C4-2B (cell line): ENCODE results near the gene DHRS12.

Source experiments
- H3K27ac ChIP-seq: fragments of 450-650 bp; 2 replicates; pipeline ENCODE4 v1.5.1; 2017
- ZFX ChIP-seq: fragments of 450-650 bp; IDR thresholded peaks from 2 replicates; pipeline ENCODE4 v1.6.1; 2017
- TF ChIP-seq, protein P1 (sequence below): fragments of 450-650 bp; conservative IDR thresholded peaks from 2 replicates; pipeline ENCODE4 v1.5.1; 2017; ENCODE audit warnings: mild to moderate bottlenecking

DHRS12 gene

GRCh38 chr13:51746802-51747201 is 57.2 kb downstream of the DHRS12 start:
- TF ChIP-seq, protein P1, sequence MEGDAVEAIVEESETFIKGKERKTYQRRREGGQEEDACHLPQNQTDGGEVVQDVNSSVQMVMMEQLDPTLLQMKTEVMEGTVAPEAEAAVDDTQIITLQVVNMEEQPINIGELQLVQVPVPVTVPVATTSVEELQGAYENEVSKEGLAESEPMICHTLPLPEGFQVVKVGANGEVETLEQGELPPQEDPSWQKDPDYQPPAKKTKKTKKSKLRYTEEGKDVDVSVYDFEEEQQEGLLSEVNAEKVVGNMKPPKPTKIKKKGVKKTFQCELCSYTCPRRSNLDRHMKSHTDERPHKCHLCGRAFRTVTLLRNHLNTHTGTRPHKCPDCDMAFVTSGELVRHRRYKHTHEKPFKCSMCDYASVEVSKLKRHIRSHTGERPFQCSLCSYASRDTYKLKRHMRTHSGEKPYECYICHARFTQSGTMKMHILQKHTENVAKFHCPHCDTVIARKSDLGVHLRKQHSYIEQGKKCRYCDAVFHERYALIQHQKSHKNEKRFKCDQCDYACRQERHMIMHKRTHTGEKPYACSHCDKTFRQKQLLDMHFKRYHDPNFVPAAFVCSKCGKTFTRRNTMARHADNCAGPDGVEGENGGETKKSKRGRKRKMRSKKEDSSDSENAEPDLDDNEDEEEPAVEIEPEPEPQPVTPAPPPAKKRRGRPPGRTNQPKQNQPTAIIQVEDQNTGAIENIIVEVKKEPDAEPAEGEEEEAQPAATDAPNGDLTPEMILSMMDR, result no peak
- no peak for TF ChIP-seq ZFX

GRCh38 chr13:51745243-51745642 is 58.7 kb downstream of the DHRS12 start:
- TF ChIP-seq ZFX, result no peak

More at GRCh38 chr13:51746802-51747201, 57.2 kb downstream of the DHRS12 start:
- H3K27ac ChIP-seq, result no peak overlapping the region

GRCh38 chr13:51742611-51743010 is 61.4 kb downstream of the DHRS12 start:
- no peak for TF ChIP-seq ZFX
- TF ChIP-seq, protein P1, result no peak
- H3K27ac ChIP-seq, result no peak overlapping the region

More at GRCh38 chr13:51745243-51745642, 58.7 kb downstream of the DHRS12 start:
- H3K27ac ChIP-seq, result no peak overlapping the region

DNA sequence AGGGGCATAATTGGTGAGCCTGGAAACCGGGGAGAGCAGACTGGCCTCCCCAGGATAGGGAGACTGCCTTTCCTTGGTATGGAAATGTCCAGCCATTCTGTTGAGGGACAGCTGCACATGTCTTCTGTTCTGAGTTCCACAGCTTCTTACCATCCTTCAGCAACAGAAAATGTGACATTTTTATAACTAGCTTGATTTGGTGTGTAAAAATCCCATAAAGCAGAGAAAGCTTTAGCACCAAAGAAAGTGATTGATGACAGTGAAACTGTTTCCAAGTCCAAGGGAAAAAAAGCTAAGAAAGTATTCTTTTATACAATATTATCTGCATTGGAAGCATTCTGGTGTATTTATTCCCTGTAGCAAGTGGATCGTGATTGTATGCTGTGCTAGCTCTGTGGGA is 61.9 kb downstream of the DHRS12 start:
- TF ChIP-seq, protein P1, result no peak
- no peak for TF ChIP-seq ZFX
- no peak overlapping the region for H3K27ac ChIP-seq

DNA sequence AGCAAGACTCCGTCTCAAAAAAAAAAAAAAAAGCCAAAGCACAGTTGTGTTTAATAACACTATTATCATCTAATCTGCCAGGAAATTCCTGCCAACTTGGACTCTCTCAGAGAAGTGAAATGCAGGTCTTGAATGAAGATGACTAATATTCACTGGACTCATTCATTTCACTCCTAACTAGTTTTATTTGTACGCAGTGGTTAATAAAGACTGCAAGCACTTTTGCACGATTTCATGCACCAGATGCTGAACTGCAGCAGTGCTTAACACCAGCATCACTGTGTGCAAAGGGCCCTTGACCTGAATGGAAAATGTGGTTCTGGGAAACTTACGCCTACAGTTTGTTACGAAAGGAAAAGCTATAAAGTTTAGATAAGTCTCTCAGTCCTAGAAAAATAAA is 63.3 kb downstream of the DHRS12 start:
- H3K27ac ChIP-seq, result peak overlapping the region; percentile 70
- TF ChIP-seq ZFX, result no peak
- TF ChIP-seq, protein P1, result no peak

- TF ChIP-seq, protein P1, result no peak
- no peak for TF ChIP-seq ZFX
- peak overlapping the region; percentile 70 for H3K27ac ChIP-seq
Observed at GRCh38 chr13:51739027-51739764, 64.8 kb downstream of the DHRS12 start.

GRCh38 chr13:51738226-51738905 is 65.6 kb downstream of the DHRS12 start:
- H3K27ac ChIP-seq, result peak overlapping the region; percentile 70
- TF ChIP-seq ZFX, result no peak
- TF ChIP-seq, protein P1, result no peak
